GM20431 (cell line): ENCODE data around the gene SCT.
"Not testable (repeated sequence)": the region's sequence is repeated elsewhere in the genome, so short reads cannot be mapped to it uniquely, and the experiment has no call there.

Source experiments
- in situ Hi-C: fragments of 300-500 bp; cut with MseI, MboI; formaldehyde crosslinking; loops from one replicate; pipeline ENCODE4 v1.15.0; 2020; ENCODE audit warnings: low sequenced_read_pairs; ENCODE audit not compliant: unreplicated experiment

The SCT gene

GRCh38 chr11:626475-627307, at the start of gene SCT:
SCT (minus strand) TSS chr11:627181; CDS start chr11:627143, 38 bp downstream.
- in situ Hi-C loops, result no loop called here

- in situ Hi-C loops, result no loop called here
Observed at GRCh38 chr11:674406-674805, 47.4 kb upstream of the SCT start.

- in situ Hi-C loops, result no loop called here
Observed at GRCh38 chr11:673866-674265, 46.9 kb upstream of the SCT start.

GRCh38 chr11:665704-666281, 38.8 kb upstream of the SCT start:
- in situ Hi-C loops, result no loop called here

GRCh38 chr11:665062-665703, 38.2 kb upstream of the SCT start:
- in situ Hi-C loops, result no loop called here

- in situ Hi-C loops, result no loop called here
Observed at GRCh38 chr11:662689-663274, 35.8 kb upstream of the SCT start.

GRCh38 chr11:660681-661444, 33.9 kb upstream of the SCT start:
- in situ Hi-C loops, result no loop called here

- in situ Hi-C loops, result no loop called here
Observed at GRCh38 chr11:660281-660680, 33.3 kb upstream of the SCT start.

GRCh38 chr11:659532-660085, 32.6 kb upstream of the SCT start:
- in situ Hi-C loops, result no loop called here

- in situ Hi-C loops, result no loop called here
Observed at GRCh38 chr11:657691-658126, 30.7 kb upstream of the SCT start.

- in situ Hi-C loops, result no loop called here
Observed at GRCh38 chr11:656866-657265, 29.9 kb upstream of the SCT start.

GRCh38 chr11:656426-656825, 29.4 kb upstream of the SCT start:
- in situ Hi-C loops, result no loop called here

GRCh38 chr11:655036-655726, 28.2 kb upstream of the SCT start:
- in situ Hi-C loops, result no loop called here

- in situ Hi-C loops, result not testable (repeated sequence)
Observed at GRCh38 chr11:654444-654843, 27.5 kb upstream of the SCT start.

GRCh38 chr11:653837-654236, 26.9 kb upstream of the SCT start:
- in situ Hi-C loops, result no loop called here

- in situ Hi-C loops, result not testable (repeated sequence)
Observed at GRCh38 chr11:653136-653535, 26.2 kb upstream of the SCT start.

- in situ Hi-C loops, result no loop called here
Observed at GRCh38 chr11:650482-650881, 23.5 kb upstream of the SCT start.

GRCh38 chr11:647672-648158, 20.7 kb upstream of the SCT start:
- in situ Hi-C loops, result not testable (repeated sequence)

GRCh38 chr11:646214-646613, 19.2 kb upstream of the SCT start:
- in situ Hi-C loops, result no loop called here
